GM23338 (cell line): ENCODE data around the gene DCBLD2. TPM values are rescaled to one million over a fixed set of nuclear protein-coding genes. Genes with fewer than 3 reads are reported as not detected.

Experiments
- ATAC-seq: fragments of 200-7000 bp; cut with Tn5 transposase; 3 replicates; pipeline ENCODE4 v1.9.1; 2020
- DNase-seq: peaks from one replicate; pipeline ENCODE4 v3.0.0-alpha.2; 2015; ENCODE audit warnings: low spot score
- H2AFZ ChIP-seq: fragments of 200-600 bp; sonication (generic); 2 replicates; pipeline ENCODE4 v1.8.0; 2016; ENCODE audit warnings: antibody characterized with exemption, mild to moderate bottlenecking, moderate library complexity
- H3F3A ChIP-seq: fragments of 200-600 bp; sonication (generic); replicated peaks from 2 replicates; pipeline ENCODE4 v1.8.0; 2017; ENCODE audit warnings: antibody characterized with exemption, mixed run types, low read depth
- H3K27ac ChIP-seq: fragments of 200-600 bp; sonication (generic); 2 replicates; pipeline ENCODE4 v1.6.1; 2016; ENCODE audit warnings: low read depth
- H3K27me3 ChIP-seq: fragments of 200-600 bp; sonication (generic); 2 replicates; pipeline ENCODE4 v1.8.0; 2016; ENCODE audit warnings: mild to moderate bottlenecking, mixed run types, moderate library complexity; ENCODE audit not compliant: insufficient read depth
- H3K36me3 ChIP-seq: fragments of 200-600 bp; sonication (generic); 2 replicates; pipeline ENCODE4 v1.8.0; 2016; ENCODE audit warnings: mild to moderate bottlenecking; ENCODE audit not compliant: insufficient read depth
- H3K4me1 ChIP-seq: fragments of 200-600 bp; sonication (generic); 2 replicates; pipeline ENCODE4 v1.8.0; 2016; ENCODE audit warnings: mild to moderate bottlenecking, moderate library complexity; ENCODE audit not compliant: insufficient read depth
- H3K4me2 ChIP-seq: fragments of 200-600 bp; sonication (generic); 2 replicates; pipeline ENCODE4 v1.7.1; 2017; ENCODE audit warnings: mixed run types
- H3K4me3 ChIP-seq: fragments of 200-600 bp; sonication (generic); 2 replicates; pipeline ENCODE4 v1.6.1; 2016; ENCODE audit warnings: mixed run types
- H3K79me2 ChIP-seq: fragments of 200-600 bp; sonication (generic); replicated peaks from 2 replicates; pipeline ENCODE4 v1.8.0; 2017; ENCODE audit warnings: mild to moderate bottlenecking; ENCODE audit not compliant: insufficient read depth
- H3K9me2 ChIP-seq: fragments of 200-600 bp; sonication (generic); 2 replicates; pipeline ENCODE4 v1.8.0; 2017; ENCODE audit not compliant: insufficient read depth
- H4K20me1 ChIP-seq: fragments of 200-600 bp; sonication (generic); replicated peaks from 2 replicates; pipeline ENCODE4 v1.8.0; 2017; ENCODE audit warnings: mild to moderate bottlenecking; ENCODE audit not compliant: insufficient read depth
- H3K27ac Mint-ChIP-seq: 2 replicates; pipeline ENCODE4 v1.8.0; 2020; ENCODE audit warnings: inconsistent platforms, mild to moderate bottlenecking, moderate library complexity, mixed read lengths
- H3K27me3 Mint-ChIP-seq: 3 replicates; pipeline ENCODE4 v1.8.0; 2022; ENCODE audit warnings: low read depth, mild to moderate bottlenecking, moderate library complexity, mixed read lengths, inconsistent platforms; ENCODE audit not compliant: insufficient read depth, poor library complexity
- H3K36me3 Mint-ChIP-seq: 3 replicates; pipeline ENCODE4 v1.8.0; 2021; ENCODE audit warnings: low read depth, mild to moderate bottlenecking, inconsistent platforms, moderate library complexity, mixed read lengths
- H3K4me1 Mint-ChIP-seq: 3 replicates; pipeline ENCODE4 v1.8.0; 2020; ENCODE audit warnings: mild to moderate bottlenecking, inconsistent platforms, mixed read lengths
- H3K4me3 Mint-ChIP-seq: 3 replicates; pipeline ENCODE4 v1.8.0; 2021; ENCODE audit warnings: moderate library complexity, mild to moderate bottlenecking, inconsistent platforms, mixed read lengths
- H3K9me3 Mint-ChIP-seq: 3 replicates; pipeline ENCODE4 v1.8.0; 2020; ENCODE audit warnings: moderate library complexity, mild to moderate bottlenecking, inconsistent platforms, mixed read lengths
- ETS1 ChIP-seq: IDR thresholded peaks from 2 replicates; pipeline ENCODE4 v1.6.1; 2016; ENCODE audit warnings: antibody characterized with exemption
- ZNF114 ChIP-seq: fragments of 250-450 bp; sonication (Bioruptor Pico); IDR thresholded peaks from 2 replicates; pipeline ENCODE4 v1.5.0; 2020; ENCODE audit warnings: mild to moderate bottlenecking, moderate library complexity
- polyA plus RNA-seq: library from polyadenylated mRNA; unstranded; fragments of >200 nt; fragmentation: Nextera tagmentation; extraction: Ambion mirVana; gene quantifications from 2 replicates; pipeline ENCODE4 v1.2.1, GENCODE V29; 2016
- total RNA-seq: library from RNA; depleted of rRNA; stranded (reverse); fragments of >200 nt; shearing (Covaris generic); gene quantifications from 2 replicates; pipeline ENCODE4 v1.2.3, GENCODE V29; 2014
- TF ChIP-seq, protein P1 (sequence below): fragments of 250-450 bp; sonication (Bioruptor Pico); IDR thresholded peaks from 2 replicates; pipeline ENCODE4 v1.5.0; 2020; ENCODE audit warnings: mild to moderate bottlenecking, moderate library complexity
- TF ChIP-seq, protein P2 (sequence below): IDR thresholded peaks from one replicate; pipeline ENCODE4 v1.6.1; 2018; ENCODE audit warnings: antibody characterized with exemption; ENCODE audit not compliant: unreplicated experiment

The DCBLD2 gene
- total and polyA plus RNA-seq, 2 experiments from 2014 or later: 25.9 to 69.7 TPM

GRCh38 chr3:98778852-98779413 is 122.6 kb downstream of the DCBLD2 start:
- H3K4me2 ChIP-seq: no peak overlapping the region

GRCh38 chr3:98778383-98778782 is 123.1 kb downstream of the DCBLD2 start:
- no peaks in the 10 kb centered on the region for H3F3A ChIP-seq
- no peak overlapping the region for H3K4me3 Mint-ChIP-seq
- no peak overlapping the region; the same call in 1 of the 2 replicates for H3K27ac ChIP-seq
- H3K36me3 Mint-ChIP-seq: no peaks in the 10 kb centered on the region
- H3K4me1 Mint-ChIP-seq: no peaks in the 10 kb centered on the region; the same call in 1 of the 3 replicates
- no peak overlapping the region for H3K27ac Mint-ChIP-seq
- TF ChIP-seq, protein P1, sequence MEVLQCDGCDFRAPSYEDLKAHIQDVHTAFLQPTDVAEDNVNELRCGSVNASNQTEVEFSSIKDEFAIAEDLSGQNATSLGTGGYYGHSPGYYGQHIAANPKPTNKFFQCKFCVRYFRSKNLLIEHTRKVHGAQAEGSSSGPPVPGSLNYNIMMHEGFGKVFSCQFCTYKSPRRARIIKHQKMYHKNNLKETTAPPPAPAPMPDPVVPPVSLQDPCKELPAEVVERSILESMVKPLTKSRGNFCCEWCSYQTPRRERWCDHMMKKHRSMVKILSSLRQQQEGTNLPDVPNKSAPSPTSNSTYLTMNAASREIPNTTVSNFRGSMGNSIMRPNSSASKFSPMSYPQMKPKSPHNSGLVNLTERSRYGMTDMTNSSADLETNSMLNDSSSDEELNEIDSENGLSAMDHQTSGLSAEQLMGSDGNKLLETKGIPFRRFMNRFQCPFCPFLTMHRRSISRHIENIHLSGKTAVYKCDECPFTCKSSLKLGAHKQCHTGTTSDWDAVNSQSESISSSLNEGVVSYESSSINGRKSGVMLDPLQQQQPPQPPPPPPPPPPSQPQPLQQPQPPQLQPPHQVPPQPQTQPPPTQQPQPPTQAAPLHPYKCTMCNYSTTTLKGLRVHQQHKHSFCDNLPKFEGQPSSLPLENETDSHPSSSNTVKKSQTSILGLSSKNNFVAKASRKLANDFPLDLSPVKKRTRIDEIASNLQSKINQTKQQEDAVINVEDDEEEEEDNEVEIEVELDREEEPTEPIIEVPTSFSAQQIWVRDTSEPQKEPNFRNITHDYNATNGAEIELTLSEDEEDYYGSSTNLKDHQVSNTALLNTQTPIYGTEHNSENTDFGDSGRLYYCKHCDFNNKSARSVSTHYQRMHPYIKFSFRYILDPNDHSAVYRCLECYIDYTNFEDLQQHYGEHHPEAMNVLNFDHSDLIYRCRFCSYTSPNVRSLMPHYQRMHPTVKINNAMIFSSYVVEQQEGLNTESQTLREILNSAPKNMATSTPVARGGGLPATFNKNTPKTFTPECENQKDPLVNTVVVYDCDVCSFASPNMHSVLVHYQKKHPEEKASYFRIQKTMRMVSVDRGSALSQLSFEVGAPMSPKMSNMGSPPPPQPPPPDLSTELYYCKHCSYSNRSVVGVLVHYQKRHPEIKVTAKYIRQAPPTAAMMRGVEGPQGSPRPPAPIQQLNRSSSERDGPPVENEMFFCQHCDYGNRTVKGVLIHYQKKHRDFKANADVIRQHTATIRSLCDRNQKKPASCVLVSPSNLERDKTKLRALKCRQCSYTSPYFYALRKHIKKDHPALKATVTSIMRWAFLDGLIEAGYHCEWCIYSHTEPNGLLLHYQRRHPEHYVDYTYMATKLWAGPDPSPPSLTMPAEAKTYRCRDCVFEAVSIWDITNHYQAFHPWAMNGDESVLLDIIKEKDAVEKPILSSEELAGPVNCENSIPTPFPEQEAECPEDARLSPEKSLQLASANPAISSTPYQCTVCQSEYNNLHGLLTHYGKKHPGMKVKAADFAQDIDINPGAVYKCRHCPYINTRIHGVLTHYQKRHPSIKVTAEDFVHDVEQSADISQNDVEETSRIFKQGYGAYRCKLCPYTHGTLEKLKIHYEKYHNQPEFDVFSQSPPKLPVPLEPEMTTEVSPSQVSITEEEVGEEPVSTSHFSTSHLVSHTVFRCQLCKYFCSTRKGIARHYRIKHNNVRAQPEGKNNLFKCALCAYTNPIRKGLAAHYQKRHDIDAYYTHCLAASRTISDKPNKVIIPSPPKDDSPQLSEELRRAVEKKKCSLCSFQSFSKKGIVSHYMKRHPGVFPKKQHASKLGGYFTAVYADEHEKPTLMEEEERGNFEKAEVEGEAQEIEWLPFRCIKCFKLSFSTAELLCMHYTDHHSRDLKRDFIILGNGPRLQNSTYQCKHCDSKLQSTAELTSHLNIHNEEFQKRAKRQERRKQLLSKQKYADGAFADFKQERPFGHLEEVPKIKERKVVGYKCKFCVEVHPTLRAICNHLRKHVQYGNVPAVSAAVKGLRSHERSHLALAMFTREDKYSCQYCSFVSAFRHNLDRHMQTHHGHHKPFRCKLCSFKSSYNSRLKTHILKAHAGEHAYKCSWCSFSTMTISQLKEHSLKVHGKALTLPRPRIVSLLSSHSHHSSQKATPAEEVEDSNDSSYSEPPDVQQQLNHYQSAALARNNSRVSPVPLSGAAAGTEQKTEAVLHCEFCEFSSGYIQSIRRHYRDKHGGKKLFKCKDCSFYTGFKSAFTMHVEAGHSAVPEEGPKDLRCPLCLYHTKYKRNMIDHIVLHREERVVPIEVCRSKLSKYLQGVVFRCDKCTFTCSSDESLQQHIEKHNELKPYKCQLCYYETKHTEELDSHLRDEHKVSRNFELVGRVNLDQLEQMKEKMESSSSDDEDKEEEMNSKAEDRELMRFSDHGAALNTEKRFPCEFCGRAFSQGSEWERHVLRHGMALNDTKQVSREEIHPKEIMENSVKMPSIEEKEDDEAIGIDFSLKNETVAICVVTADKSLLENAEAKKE (CRISPR knock-in tag): no peak
- H4K20me1 ChIP-seq: no peaks in the 10 kb centered on the region
- no peak overlapping the region for H2AFZ ChIP-seq
- DNase-seq: no peak
- no peak overlapping the region for H3K4me3 ChIP-seq
- ATAC-seq: no peak
- H3K36me3 ChIP-seq: no peaks in the 10 kb centered on the region
- H3K9me3 Mint-ChIP-seq: no peaks in the 10 kb centered on the region
- no peaks in the 10 kb centered on the region for H3K4me1 ChIP-seq
- no peaks in the 10 kb centered on the region for H3K79me2 ChIP-seq
- H3K27me3 ChIP-seq: no peaks in the 10 kb centered on the region
- H3K9me2 ChIP-seq: no peaks in the 10 kb centered on the region
- no peak overlapping the region for H3K4me2 ChIP-seq
- peaks cover 3% of the 10 kb centered on the region for H3K27me3 Mint-ChIP-seq

More at GRCh38 chr3:98778852-98779413, 122.6 kb downstream of the DCBLD2 start:
- ATAC-seq: no peak
- H2AFZ ChIP-seq: no peak overlapping the region
- no peaks in the 10 kb centered on the region for H4K20me1 ChIP-seq
- H3K4me1 Mint-ChIP-seq: no peaks in the 10 kb centered on the region; the same call in 1 of the 3 replicates
- H3K27ac Mint-ChIP-seq: no peak overlapping the region
- H3K27me3 Mint-ChIP-seq: peaks cover 3% of the 10 kb centered on the region
- no peaks in the 10 kb centered on the region for H3K36me3 Mint-ChIP-seq
- no peak overlapping the region; the same call in 1 of the 2 replicates for H3K27ac ChIP-seq
- no peaks in the 10 kb centered on the region for H3K4me1 ChIP-seq
- no peaks in the 10 kb centered on the region for H3K9me2 ChIP-seq
- TF ChIP-seq, protein P2, sequence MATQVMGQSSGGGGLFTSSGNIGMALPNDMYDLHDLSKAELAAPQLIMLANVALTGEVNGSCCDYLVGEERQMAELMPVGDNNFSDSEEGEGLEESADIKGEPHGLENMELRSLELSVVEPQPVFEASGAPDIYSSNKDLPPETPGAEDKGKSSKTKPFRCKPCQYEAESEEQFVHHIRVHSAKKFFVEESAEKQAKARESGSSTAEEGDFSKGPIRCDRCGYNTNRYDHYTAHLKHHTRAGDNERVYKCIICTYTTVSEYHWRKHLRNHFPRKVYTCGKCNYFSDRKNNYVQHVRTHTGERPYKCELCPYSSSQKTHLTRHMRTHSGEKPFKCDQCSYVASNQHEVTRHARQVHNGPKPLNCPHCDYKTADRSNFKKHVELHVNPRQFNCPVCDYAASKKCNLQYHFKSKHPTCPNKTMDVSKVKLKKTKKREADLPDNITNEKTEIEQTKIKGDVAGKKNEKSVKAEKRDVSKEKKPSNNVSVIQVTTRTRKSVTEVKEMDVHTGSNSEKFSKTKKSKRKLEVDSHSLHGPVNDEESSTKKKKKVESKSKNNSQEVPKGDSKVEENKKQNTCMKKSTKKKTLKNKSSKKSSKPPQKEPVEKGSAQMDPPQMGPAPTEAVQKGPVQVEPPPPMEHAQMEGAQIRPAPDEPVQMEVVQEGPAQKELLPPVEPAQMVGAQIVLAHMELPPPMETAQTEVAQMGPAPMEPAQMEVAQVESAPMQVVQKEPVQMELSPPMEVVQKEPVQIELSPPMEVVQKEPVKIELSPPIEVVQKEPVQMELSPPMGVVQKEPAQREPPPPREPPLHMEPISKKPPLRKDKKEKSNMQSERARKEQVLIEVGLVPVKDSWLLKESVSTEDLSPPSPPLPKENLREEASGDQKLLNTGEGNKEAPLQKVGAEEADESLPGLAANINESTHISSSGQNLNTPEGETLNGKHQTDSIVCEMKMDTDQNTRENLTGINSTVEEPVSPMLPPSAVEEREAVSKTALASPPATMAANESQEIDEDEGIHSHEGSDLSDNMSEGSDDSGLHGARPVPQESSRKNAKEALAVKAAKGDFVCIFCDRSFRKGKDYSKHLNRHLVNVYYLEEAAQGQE: no peak
- no peak for TF ChIP-seq ETS1
- no peak for TF ChIP-seq ZNF114 (CRISPR knock-in tag)
- H3K4me3 ChIP-seq: no peak overlapping the region
- H3F3A ChIP-seq: no peaks in the 10 kb centered on the region
- H3K36me3 ChIP-seq: no peaks in the 10 kb centered on the region
- no peaks in the 10 kb centered on the region for H3K9me3 Mint-ChIP-seq
- no peaks in the 10 kb centered on the region for H3K27me3 ChIP-seq
- no peak overlapping the region for H3K4me3 Mint-ChIP-seq
- DNase-seq: no peak
- H3K79me2 ChIP-seq: no peaks in the 10 kb centered on the region
